ENCODE data around the gene ABHD5.

Gene ABHD5

DNA sequence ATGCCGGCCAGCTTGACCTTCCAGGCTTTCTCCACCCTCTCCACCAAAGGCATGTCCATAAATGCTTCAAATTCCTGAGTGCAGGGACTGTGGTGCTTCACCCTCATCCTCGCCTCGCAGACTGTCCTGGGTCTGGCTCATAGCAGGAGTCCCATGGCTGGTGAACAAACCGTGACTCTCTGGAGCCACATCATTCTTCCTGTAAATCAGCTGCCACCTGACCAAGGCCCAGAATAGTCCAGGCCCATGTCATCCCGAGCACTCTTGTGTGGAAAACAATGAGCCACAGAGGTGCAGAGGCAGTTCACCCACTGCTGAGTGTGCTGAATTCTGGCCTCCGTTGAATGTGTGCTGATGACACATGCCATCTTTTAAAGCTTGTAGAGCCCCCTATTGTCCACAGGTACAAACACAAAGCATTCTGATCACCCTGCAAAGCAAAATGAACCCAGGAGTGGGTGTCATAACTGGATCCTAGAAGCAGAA, 68.6 kb downstream of the ABHD5 start:
- peak; percentile 11 for DNase-seq

DNA sequence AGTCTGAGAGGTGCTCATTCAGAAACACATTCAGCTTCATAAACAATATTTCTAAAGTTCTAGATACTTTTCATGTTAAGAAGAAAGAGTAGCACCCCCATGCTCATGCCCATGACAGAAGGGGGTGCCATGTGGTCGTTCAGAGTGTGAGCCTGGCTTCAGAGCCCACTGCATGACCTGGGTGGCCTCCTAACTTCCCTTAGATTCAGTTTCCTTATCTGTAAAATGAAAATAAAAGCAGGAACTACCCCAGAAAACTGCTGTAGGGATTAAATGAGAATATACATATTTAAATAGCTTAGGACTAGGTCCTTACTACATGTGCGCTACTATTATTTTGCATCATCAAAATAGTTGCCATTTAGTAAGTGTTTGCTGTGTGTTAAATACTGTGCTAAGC, 69.2 kb downstream of the ABHD5 start:
- no peak for DNase-seq

DNA sequence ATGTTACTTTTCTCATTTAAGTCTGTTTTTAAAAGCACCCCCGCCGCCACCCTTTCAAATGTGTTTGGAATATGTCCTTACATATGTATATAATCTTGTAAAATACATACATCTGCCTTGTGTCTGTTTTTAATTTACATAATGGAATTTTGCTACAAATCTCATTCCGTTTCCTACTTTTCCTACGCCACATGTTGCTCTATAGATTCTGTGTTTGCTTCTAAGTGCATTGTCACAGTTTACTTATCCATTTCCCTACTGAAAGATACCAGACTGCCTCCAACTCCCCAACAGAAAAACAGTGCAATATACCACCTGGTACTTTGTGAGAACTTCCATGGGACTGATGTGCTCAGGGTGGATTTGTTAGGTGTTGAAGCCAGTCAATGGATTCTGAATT, 70.2 kb downstream of the ABHD5 start:
- DNase-seq = no peak

- no peak for DNase-seq
Observed at GRCh38 chr3:43762451-43762850, 71.7 kb downstream of the ABHD5 start.

GRCh38 chr3:43764056-43764455, 73.3 kb downstream of the ABHD5 start:
- no peak for DNase-seq

GRCh38 chr3:43764471-43764870, 73.7 kb downstream of the ABHD5 start:
- no peak for DNase-seq

DNA sequence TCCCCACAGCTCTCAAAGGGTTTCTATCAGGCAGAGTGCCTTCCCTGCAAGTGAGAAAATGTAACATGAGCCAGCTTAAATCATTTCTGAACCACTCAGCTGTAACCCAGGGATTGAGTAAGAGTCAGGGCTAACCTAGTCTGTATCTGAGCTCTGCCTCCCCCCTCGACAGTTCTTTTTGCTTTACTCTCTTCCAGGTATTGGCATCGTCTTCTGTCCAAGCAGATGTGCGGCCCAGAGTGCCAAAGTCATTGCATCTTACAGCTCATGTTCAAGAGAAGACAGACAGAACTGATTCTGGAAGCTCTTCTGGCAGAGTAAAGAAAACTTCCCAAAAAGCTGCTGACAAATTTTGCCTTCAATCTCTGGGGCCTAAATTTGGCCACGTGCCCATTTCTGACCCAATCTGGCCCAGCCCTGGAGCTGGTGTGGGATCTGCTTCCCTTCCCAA, 74.8 kb downstream of the ABHD5 start:
- no peak for DNase-seq

- DNase-seq = no peak
Observed at GRCh38 chr3:43766672-43767465, 76.1 kb downstream of the ABHD5 start.

DNA sequence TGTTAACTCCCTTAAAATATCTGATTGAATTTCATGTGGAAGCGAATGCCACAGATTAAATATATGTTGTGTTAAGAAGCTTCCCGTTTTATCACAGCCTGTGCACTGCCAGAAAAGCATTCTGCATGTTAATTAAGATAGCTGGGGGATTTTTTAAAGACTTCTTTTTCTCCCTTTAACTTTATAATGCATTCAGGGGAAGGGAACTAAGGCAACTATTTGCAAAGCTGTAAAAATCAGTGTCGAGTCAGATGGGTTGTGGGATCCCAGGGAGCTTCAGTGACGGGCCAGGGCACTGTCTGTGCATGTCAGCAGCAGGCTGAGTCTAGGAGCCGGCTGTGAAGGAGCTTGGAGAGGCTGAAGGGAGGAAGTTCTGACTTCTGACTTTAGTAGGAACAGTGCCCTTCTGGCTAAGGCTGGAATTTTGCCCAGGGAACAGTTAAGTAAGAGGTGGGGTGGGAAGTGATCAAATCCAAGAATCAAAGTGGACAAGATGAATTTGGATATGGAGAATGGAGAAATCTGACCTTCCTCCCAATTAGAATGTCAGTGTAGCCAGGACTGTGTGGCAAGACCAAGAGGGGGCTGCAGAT, 77.7 kb downstream of the ABHD5 start:
- no peak for DNase-seq

DNA sequence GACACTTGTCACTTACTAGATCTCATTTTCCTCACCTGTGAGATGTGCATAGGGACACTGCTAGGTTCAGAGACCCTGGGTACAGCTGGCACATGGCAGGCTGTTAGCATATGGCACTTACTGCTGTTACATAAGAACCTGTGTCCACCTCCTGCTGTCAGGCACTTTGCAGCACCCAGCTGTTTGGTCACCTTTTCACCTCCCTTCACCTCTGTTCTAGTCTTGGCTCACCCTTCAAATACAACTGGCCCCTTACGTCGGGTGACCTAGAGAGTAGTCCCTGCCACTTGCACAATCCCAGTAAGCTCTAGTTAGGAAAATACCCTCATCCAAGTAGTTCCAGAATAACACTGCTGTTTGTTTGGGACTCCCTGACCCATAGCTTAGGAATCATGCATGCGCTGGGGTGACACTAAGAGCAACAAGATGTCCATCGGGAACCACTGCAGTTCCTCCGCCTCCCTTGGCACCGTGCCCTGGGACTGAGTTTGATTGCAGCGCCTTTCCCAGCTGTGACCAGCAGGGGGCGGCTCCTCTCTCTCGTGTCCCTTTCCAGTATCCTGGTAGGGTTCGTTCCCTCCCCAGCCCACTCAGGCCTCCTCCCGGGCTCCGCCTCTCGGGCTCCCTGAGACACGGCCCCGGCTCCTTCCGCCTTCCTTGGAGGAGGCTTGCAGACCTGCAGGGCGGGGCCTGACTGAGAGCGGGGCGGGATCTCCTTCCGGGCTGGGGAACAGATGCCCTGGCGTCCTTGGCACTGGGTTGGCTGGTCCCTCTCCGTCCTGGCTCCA, 78.6 kb downstream of the ABHD5 start:
- DNase-seq = peak; percentile 88

DNA sequence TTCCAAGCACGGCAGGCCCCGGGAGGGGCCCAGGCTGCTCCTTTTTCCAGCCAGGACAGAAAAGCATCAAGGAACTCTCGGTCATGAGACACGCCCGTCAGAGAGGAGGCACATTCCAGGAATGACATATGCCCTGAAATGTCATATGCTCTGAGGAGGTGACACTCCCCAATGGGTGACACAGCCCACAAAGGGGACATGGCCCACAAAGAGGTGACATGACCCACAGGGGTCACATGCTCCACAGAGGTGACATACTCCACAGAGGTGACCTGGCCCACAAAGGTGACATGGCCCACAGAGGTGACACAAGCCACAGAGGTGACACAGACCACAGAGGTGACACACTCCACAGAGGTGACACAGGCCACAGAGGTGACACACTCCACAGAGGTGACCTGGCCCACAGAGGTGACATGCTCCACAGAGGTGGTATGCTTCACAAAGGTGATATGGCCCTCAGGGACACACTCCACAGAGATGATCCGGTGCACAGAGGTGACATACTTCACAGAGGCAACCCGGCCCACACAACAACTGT, 79.2 kb downstream of the ABHD5 start:
- DNase-seq = peak; percentile 38

GRCh38 chr3:43770426-43771103, 79.8 kb downstream of the ABHD5 start:
- DNase-seq = peak; percentile 64

DNA sequence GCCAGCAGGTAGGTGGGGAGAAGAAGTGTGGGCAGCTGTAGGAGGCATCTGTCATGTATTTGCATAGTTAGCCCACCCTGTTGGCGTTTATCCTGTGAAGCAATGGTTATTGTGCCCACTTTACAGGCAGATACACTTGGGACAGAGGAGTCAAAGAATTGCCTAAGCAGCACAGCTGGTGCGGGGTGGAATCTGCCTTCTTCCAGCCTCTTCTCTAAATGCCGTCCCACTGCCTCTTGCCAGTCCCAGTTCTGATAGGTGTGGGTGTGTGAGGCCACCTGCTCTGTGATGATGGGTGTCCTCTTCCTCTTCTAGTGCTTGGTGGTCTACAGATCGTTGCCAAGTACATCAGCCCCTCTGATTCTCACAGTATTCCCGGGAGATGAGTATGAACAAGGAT, 80.9 kb downstream of the ABHD5 start:
- DNase-seq = no peak

- DNase-seq = peak; percentile 32
Observed at GRCh38 chr3:43773273-43774094, 82.7 kb downstream of the ABHD5 start.

- no peak for DNase-seq
Observed at GRCh38 chr3:43774799-43775198, 84.1 kb downstream of the ABHD5 start.

- no peak for DNase-seq
Observed at GRCh38 chr3:43776101-43776500, 85.4 kb downstream of the ABHD5 start.

DNA sequence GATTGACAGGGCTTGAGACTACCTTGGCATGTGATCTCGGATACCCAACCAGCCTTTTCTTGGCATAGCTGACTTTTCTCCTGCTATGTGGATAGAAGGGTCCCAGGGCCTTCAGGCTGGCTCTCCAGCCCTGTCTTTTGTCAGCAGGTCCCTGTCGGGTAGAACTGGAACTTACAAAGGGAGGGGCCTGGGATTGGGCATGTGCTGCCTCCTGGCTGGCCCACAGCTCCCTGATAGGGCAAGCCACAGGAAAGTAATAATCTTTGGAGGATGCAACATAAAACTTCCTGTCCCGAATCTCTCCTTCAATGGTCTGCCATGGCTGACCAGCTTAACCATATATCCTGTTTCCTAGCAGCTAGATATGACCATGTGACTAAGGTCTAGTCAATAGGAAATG, 89.1 kb downstream of the ABHD5 start:
- no peak for DNase-seq

DNA sequence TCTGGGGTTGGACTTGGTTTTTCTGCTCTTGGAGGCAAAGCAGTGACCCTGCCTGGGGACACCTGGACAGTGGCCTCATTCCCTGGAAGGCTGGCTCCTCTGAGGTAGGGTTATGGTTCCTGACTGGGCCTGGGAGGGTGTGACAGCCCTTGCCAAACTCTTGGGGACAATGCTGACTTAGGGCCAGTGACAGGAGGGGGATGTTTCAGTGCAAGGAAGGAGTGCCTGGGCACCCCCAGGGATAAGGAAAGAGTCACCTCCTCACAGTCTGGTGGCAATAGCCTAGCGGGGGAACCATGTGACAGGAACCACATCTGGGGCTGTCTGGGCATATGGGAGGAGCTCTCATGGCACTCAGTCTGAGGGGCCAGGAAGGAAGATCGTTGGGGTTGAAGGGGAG, 91.8 kb downstream of the ABHD5 start:
- DNase-seq = no peak

All from stimulated activated CD4-positive, alpha-beta T cell treated with anti-CD3 and anti-CD28 coated beads, Interleukin-15, amount 100 ng/mL, for 24 hours (primary cell).